ENCODE measurements around the gene GCHFR. TPM values are rescaled to one million over a fixed set of nuclear protein-coding genes. Genes with fewer than 3 reads are reported as not detected.
A peak's percentile ranks its signal among the peaks of the same experiment; 100 is the strongest.

Gene GCHFR
- total RNA-seq, 4 donors from 2014 or later = 10.0 to 47.5 (median 41.9) TPM

- no peak overlapping the region for H3K4me3 ChIP-seq
- H3K27me3 ChIP-seq = no peaks in the 10 kb centered on the region
- intact Hi-C loops (cut with DNase I) = no loop called here
- WGBS, 2 donors = 94 to 97% methylated on average over 6 to 8 of the region's 8 CpGs
- no peaks in the 10 kb centered on the region for H3K9me3 ChIP-seq
- H3K27ac ChIP-seq = peak overlapping the region in 3 of 4 donors; percentile 71 to 76 (median 72)
- peaks cover 43 to 97% (median 46%) of the 10 kb centered on the region in 3 donors for H3K4me1 ChIP-seq
- TF ChIP-seq POLR2A (IDR thresholded peaks at IDR 0.05) (no peak), CTCF (IDR thresholded peaks at IDR 0.05) (no peak)
- no peak for DNase-seq
- H3K36me3 ChIP-seq = peaks cover 0 to 17% (median 0%) of the 10 kb centered on the region in 3 donors
These were observed 26.1 kb downstream of the GCHFR start for GRCh38 chr15:40789999-40790398.

DNA sequence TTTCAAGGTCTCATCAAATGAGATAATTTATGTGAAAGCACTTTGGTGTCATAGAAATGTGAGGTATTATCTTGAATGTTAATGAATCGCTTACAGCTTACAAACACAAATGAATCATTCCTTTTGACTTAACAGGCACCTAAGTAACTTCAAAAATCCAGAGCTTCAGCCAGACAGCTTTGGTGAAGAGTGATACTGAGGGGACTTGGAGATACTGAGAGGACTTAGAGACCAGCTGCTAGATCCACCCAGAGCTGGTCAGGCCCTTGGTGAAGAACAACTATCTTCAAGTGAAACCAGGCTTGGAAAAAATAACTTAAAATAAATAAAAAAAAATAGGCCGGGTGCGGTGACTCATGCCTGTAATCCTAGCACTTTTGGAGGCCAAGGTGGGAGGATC lies 26.9 kb downstream of the GCHFR start:
- WGBS, 2 donors = 35 to 58% methylated on average over 3 of the region's 3 CpGs
- TF ChIP-seq POLR2A (IDR thresholded peaks at IDR 0.05) (no peak), CTCF (IDR thresholded peaks at IDR 0.05) (no peak)
- Histone ChIP-seq H3K4me1 (peaks cover 48 to 97% (median 48%) of the 10 kb centered on the region in 3 donors), H3K4me3 (no peak overlapping the region), H3K27ac (peak overlapping the region; percentile 24 to 76 (median 72)), H3K36me3 (peaks cover 0 to 17% (median 0%) of the 10 kb centered on the region in 3 donors), H3K9me3 (no peaks in the 10 kb centered on the region), H3K27me3 (no peaks in the 10 kb centered on the region)
- intact Hi-C loops (cut with DNase I) = no loop called here
- DNase-seq = no peak

DNA sequence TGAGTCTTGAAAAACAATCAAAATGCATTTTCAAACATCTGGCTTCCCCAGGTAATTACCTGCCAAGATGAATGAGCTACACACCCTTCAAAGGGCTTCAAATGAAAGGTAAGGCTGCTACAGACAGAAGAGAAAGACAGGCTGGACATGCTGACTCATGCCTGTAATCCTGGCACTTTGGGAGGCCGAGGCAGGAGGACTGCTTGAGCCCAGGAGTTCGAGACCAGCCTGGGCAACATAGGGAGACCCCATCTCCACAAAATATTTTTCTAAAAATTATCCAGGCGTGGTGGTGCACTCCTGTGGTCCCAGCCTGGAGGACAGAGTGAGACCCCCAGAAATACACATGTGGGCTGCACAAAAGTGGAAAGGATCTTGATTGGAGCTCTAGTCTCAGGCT lies 28.5 kb downstream of the GCHFR start:
- Histone ChIP-seq H3K27me3 (no peaks in the 10 kb centered on the region), H3K27ac (peak overlapping the region in 2 of 4 donors; percentile 29 to 62), H3K9me3 (no peaks in the 10 kb centered on the region), H3K4me1 (peaks cover 35 to 97% (median 38%) of the 10 kb centered on the region in 3 donors), H3K36me3 (peaks cover 0 to 17% (median 0%) of the 10 kb centered on the region in 3 donors), H3K4me3 (no peak overlapping the region)
- intact Hi-C loops (cut with DNase I) = no loop called here
- no peak for DNase-seq
- WGBS, 2 donors = 86 to 93% methylated on average over 3 of the region's 3 CpGs
- TF ChIP-seq CTCF (IDR thresholded peaks at IDR 0.05) (no peak), POLR2A (IDR thresholded peaks at IDR 0.05) (no peak)

DNA sequence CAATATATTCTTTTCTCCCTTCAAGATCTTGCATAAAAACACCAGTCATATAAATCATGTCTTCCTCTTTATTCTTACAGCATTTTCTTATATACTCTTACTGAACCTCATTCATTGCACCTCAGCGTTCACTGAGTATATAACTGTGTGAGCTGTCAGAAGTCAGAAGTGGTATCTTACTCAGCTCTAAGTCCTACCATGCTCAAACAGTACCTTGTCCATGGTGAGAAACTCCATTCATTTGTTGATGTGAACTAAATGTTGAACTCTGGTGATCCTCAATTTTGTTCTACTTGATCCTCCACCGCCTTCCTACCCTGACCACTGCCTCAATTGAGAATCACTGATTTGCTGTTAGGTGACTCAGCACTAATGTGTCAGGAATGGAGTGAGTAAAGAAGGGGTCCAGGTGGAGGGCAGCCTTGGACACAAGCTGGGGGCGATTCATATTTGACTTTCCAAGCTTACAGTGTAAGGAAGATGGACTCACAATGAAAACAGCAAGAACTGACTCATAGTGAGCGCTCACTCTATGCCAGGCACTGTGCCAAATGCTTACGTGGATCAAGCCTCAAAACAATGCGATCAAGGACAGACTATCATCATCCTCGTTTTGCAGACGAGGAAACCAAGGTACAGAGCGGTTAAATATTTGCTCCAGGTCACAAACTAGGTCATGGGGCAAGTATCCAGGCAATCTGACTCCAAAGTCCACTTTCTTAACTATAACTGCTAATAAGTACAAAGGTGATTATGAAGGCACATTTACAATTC lies 29.5 kb downstream of the GCHFR start:
- no peaks in the 10 kb centered on the region for H3K9me3 ChIP-seq
- 36 to 49% methylated on average over 9 of the region's 9 CpGs for WGBS, 2 donors
- DNase-seq = no peak
- H3K4me3 ChIP-seq = no peak overlapping the region
- peaks cover 0 to 17% (median 0%) of the 10 kb centered on the region in 3 donors for H3K36me3 ChIP-seq
- peaks cover 26 to 96% (median 29%) of the 10 kb centered on the region in 3 donors for H3K4me1 ChIP-seq
- intact Hi-C loops (cut with DNase I) = no loop called here
- no peak for TF ChIP-seq CTCF (IDR thresholded peaks at IDR 0.05)
- TF ChIP-seq POLR2A (IDR thresholded peaks at IDR 0.05) = no peak
- peak overlapping the region; percentile 22 to 67 (median 55) for H3K27ac ChIP-seq
- H3K27me3 ChIP-seq = no peaks in the 10 kb centered on the region

GRCh38 chr15:40796041-40796440 lies 32.2 kb downstream of the GCHFR start:
- Histone ChIP-seq H3K4me3 (no peak overlapping the region), H3K27me3 (no peaks in the 10 kb centered on the region), H3K4me1 (peaks cover 15 to 84% (median 17%) of the 10 kb centered on the region in 3 donors), H3K9me3 (no peaks in the 10 kb centered on the region), H3K36me3 (peaks cover 0 to 23% (median 0%) of the 10 kb centered on the region in 3 donors), H3K27ac (peak overlapping the region in 2 of 4 donors; percentile 22 to 50)
- no peak for DNase-seq
- intact Hi-C loops (cut with DNase I) = no loop called here
- 71 to 84% methylated on average over 2 of the region's 2 CpGs for WGBS, 2 donors
- TF ChIP-seq CTCF (IDR thresholded peaks at IDR 0.05) = no peak
- TF ChIP-seq POLR2A (IDR thresholded peaks at IDR 0.05) = no peak
